HG02588 (cell line): ENCODE measurements around the gene SLC4A4.

Experiments used
- ATAC-seq: cut with Tn5 transposase; IDR thresholded peaks from one replicate; pipeline ENCODE4 v1.9.1; 2021; ENCODE audit warnings: mild to moderate bottlenecking, moderate library complexity; ENCODE audit not compliant: unreplicated experiment

The SLC4A4 gene

DNA sequence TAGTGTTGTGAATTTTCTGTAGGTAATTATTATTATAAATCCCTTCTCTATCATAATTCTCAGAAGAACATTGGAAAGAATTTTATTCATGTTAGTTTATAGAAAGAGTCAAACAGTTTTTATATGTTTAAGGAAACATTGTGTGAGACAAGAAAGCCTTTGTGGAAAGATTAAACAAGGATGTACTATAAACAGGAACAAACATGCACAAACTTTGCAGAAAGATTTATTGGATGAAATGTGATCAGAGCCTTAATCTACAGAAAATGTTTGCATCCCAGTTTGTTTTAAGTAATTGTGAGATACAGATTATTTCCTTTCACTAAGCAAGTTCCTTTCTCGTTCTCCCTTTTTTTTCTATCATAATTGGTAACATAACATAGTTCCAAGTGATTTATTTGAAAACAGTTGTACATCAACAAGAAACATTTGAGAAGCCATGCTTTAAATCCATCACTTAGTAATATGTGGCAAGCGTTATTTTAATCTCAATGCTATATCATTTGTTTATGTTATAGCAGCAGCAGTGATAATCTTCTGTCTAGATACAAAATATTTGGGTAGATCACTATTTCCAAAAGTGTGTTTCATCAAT, 129.4 kb downstream of the SLC4A4 start:
- ATAC-seq: no peak

GRCh38 chr4:71469541-71469940, 130.7 kb downstream of the SLC4A4 start:
- ATAC-seq: no peak

DNA sequence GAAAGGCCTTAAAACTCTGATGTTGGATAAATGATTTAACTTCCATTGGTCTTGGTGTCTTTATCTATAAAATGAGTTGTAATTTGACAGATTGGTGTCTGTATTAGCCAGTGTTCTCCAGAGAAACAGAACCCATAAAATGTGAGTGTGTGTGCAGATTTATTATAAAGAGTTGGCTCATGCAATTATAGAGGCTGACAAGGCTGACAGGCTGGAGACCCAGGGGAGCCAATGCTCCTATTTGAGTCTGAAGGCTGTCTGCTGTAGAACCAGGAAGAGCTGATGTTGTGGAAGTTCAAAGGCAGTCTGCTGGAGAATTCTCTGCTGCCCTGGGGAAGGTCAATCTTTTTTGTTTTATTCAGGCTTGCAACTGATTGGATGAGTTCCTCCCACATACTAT, 131.7 kb downstream of the SLC4A4 start:
- ATAC-seq: no peak

GRCh38 chr4:71472946-71473345, 134.1 kb downstream of the SLC4A4 start:
- no peak for ATAC-seq

- ATAC-seq: no peak
Observed at GRCh38 chr4:71473541-71474240, 134.9 kb downstream of the SLC4A4 start.

DNA sequence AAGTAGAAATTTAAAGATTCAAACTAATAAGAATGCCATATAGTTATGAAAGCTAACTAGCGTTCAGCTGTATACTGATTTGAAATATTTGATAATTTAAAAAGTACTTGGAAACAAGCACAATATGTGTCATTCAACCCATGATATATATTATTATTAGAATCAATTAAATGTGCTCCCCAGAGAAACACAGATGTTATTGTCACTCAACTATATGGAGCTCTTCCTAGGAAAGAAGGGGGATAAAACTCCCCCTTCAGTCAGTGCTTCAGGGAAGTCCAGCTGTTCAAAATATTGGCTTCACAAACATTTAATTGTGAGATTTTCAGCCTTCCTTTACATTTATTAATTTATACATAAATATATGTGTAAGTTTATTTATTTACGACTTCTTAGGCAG, 135.9 kb downstream of the SLC4A4 start:
- no peak for ATAC-seq

DNA sequence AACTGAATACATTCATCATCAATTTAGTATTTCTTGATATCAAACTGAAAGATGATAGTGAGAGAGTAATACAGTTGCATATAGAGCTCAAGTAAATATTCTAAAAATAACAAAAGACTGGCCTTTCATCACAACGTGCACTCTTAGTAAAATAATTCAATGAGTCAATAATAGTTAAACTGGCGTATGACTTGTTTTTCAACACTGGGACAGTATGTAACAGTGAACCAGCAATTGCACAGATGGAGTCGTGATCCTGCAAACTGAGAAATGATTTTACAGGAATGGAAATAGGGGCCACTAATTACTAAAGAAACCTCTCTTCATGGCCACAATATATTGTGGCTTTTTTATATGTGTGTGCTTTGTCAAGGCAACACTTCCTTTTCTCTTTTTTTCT, 137.4 kb downstream of the SLC4A4 start:
- no peak for ATAC-seq

DNA sequence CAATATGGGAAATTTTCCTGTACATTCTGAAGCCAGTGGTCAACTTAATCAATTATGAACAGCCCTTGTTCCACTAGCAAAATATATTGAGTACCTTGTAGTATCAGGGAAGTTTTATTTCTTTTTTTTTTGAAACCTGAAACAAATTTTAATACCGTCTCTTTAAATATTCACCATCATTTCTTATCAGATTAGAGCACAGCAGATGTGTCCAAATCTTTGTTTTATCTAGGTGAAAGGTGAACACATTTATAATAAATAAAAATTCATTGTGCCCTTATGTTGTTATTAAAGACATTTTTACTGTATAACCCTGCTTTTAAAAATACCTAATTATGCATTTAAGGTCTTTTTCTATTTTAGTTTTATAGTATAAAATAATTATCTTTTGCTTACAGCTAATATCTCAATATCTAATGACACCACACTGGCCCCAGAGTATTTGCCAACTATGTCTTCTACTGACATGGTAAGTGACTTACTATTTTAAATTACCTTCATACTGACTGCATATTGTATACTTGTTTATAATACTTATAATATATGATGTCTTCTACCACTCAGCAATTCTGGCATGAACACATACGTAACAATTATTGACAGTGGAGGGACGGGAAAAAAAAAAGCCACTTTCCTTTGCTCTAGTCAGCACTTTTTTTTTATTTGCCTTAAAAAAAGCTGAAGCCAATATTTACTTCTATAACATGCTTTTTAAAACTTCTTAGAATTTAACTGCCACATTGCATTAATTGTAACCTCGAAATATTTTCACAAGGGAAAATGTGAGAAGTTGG, 147.9 kb downstream of the SLC4A4 start:
- ATAC-seq: no peak

- ATAC-seq: no peak
Observed at GRCh38 chr4:71487344-71487920, 148.6 kb downstream of the SLC4A4 start.

GRCh38 chr4:71494539-71494938, 155.7 kb downstream of the SLC4A4 start:
- no peak for ATAC-seq

DNA sequence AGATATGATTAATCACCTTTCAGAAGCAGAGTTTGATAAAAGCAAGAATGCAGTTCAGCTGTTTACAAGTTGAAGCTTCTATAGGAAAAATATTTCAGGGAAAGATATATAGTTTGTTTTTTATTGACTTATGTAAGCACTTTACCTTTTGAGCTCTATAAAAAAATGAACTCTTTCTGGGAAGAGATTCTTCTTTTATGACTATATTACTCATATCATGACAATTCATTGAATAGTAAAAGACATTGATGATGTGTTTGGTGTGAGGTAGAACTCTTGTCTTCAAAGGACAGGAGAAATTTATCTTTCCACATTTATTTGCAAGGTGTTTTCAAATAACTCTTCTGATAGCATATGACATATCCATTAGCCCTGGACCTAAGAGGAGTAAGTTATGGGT, 156.6 kb downstream of the SLC4A4 start:
- ATAC-seq: no peak

- ATAC-seq: no peak
Observed at GRCh38 chr4:71497078-71497477, 158.3 kb downstream of the SLC4A4 start.

DNA sequence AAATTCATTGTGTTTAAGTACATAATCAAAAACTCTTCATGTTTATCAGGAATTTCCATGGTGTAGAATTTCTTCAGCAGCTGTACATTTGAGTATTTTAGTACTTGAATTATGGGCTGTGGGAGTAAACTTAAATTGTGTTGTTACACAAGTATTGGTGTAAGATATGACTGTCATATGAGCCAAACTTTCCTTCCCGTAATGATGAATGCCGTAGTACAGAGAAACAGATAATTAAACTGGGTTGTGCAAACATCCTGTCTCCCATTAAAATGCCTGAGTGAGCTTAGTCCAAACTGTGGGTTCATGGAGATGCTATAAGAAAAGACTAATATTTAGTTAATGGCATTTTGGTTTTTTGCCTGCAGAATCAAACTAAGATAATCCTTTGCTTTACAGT, 159.2 kb downstream of the SLC4A4 start:
- no peak for ATAC-seq

DNA sequence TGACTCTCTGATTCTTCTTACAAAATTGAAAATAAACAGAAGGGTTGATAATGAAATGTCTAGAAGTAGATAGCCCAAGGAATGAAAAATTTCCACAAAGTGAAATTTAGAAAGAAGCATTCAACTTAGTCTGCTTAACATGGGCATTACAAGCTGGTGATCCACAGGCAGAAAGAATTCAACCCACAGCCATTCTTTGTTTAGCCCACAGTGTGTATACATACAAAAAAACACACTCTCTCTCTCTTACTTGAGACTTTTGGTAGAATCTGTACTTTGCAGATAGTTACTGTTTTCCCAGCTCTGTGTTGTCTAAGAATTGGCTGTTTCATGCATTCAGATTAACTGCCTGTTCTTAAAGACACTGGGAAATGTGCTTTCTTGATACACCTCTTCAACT, 159.8 kb downstream of the SLC4A4 start:
- ATAC-seq: no peak

GRCh38 chr4:71501992-71502391, 163.2 kb downstream of the SLC4A4 start:
- ATAC-seq: no peak

- ATAC-seq: no peak
Observed at GRCh38 chr4:71518283-71518989, 179.6 kb downstream of the SLC4A4 start.

GRCh38 chr4:71520308-71520707, 181.5 kb downstream of the SLC4A4 start:
- no peak for ATAC-seq

DNA sequence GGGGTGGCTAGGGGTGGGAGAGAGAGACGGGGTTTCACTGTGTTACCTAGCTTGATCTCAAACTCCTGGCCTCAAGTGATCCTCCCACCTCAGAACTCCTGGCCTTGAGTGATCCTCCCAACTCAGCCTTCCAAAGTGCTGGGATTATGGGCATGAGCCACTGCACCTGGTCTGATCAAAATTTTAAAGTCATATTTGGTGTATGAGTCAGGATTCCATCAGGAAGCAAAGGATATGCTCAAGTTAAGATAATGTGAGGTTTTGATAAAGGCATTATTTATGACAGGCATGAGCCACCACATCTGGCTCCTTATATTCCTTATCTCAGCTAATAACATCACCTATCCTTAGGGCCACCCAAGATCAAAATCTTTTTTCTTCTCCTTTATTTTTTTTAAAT, 182.0 kb downstream of the SLC4A4 start:
- ATAC-seq: no peak

- ATAC-seq: no peak
Observed at GRCh38 chr4:71524756-71525155, 185.9 kb downstream of the SLC4A4 start.

- no peak for ATAC-seq
Observed at GRCh38 chr4:71526637-71527406, 188.0 kb downstream of the SLC4A4 start.
